GM23338 (cell line): ENCODE data around the gene BDH1. TPM values are rescaled to one million over a fixed set of nuclear protein-coding genes. Genes with fewer than 3 reads are reported as not detected.

Experiments used
- ATAC-seq: fragments of 200-7000 bp; cut with Tn5 transposase; 3 replicates; pipeline ENCODE4 v1.9.1; 2020
- DNase-seq: peaks from one replicate; pipeline ENCODE4 v3.0.0-alpha.2; 2015; ENCODE audit warnings: low spot score
- H2AFZ ChIP-seq: fragments of 200-600 bp; sonication (generic); 2 replicates; pipeline ENCODE4 v1.8.0; 2016; ENCODE audit warnings: antibody characterized with exemption, mild to moderate bottlenecking, moderate library complexity
- H3F3A ChIP-seq: fragments of 200-600 bp; sonication (generic); replicated peaks from 2 replicates; pipeline ENCODE4 v1.8.0; 2017; ENCODE audit warnings: antibody characterized with exemption, mixed run types, low read depth
- H3K27ac ChIP-seq: fragments of 200-600 bp; sonication (generic); 2 replicates; pipeline ENCODE4 v1.6.1; 2016; ENCODE audit warnings: low read depth
- H3K27me3 ChIP-seq: fragments of 200-600 bp; sonication (generic); 2 replicates; pipeline ENCODE4 v1.8.0; 2016; ENCODE audit warnings: mild to moderate bottlenecking, mixed run types, moderate library complexity; ENCODE audit not compliant: insufficient read depth
- H3K36me3 ChIP-seq: fragments of 200-600 bp; sonication (generic); 2 replicates; pipeline ENCODE4 v1.8.0; 2016; ENCODE audit warnings: mild to moderate bottlenecking; ENCODE audit not compliant: insufficient read depth
- H3K4me1 ChIP-seq: fragments of 200-600 bp; sonication (generic); 2 replicates; pipeline ENCODE4 v1.8.0; 2016; ENCODE audit warnings: mild to moderate bottlenecking, moderate library complexity; ENCODE audit not compliant: insufficient read depth
- H3K4me2 ChIP-seq: fragments of 200-600 bp; sonication (generic); 2 replicates; pipeline ENCODE4 v1.7.1; 2017; ENCODE audit warnings: mixed run types
- H3K4me3 ChIP-seq: fragments of 200-600 bp; sonication (generic); 2 replicates; pipeline ENCODE4 v1.6.1; 2016; ENCODE audit warnings: mixed run types
- H3K79me2 ChIP-seq: fragments of 200-600 bp; sonication (generic); replicated peaks from 2 replicates; pipeline ENCODE4 v1.8.0; 2017; ENCODE audit warnings: mild to moderate bottlenecking; ENCODE audit not compliant: insufficient read depth
- H3K9me2 ChIP-seq: fragments of 200-600 bp; sonication (generic); 2 replicates; pipeline ENCODE4 v1.8.0; 2017; ENCODE audit not compliant: insufficient read depth
- H4K20me1 ChIP-seq: fragments of 200-600 bp; sonication (generic); replicated peaks from 2 replicates; pipeline ENCODE4 v1.8.0; 2017; ENCODE audit warnings: mild to moderate bottlenecking; ENCODE audit not compliant: insufficient read depth
- H3K27ac Mint-ChIP-seq: 2 replicates; pipeline ENCODE4 v1.8.0; 2020; ENCODE audit warnings: inconsistent platforms, mild to moderate bottlenecking, moderate library complexity, mixed read lengths
- H3K27me3 Mint-ChIP-seq: 3 replicates; pipeline ENCODE4 v1.8.0; 2022; ENCODE audit warnings: low read depth, mild to moderate bottlenecking, moderate library complexity, mixed read lengths, inconsistent platforms; ENCODE audit not compliant: insufficient read depth, poor library complexity
- H3K36me3 Mint-ChIP-seq: 3 replicates; pipeline ENCODE4 v1.8.0; 2021; ENCODE audit warnings: low read depth, mild to moderate bottlenecking, inconsistent platforms, moderate library complexity, mixed read lengths
- H3K4me1 Mint-ChIP-seq: 3 replicates; pipeline ENCODE4 v1.8.0; 2020; ENCODE audit warnings: mild to moderate bottlenecking, inconsistent platforms, mixed read lengths
- H3K4me3 Mint-ChIP-seq: 3 replicates; pipeline ENCODE4 v1.8.0; 2021; ENCODE audit warnings: moderate library complexity, mild to moderate bottlenecking, inconsistent platforms, mixed read lengths
- H3K9me3 Mint-ChIP-seq: 3 replicates; pipeline ENCODE4 v1.8.0; 2020; ENCODE audit warnings: moderate library complexity, mild to moderate bottlenecking, inconsistent platforms, mixed read lengths
- CREB1 ChIP-seq: fragments of 250-450 bp; sonication (Bioruptor Pico); IDR thresholded peaks from 2 replicates; pipeline ENCODE4 v1.5.0; 2020; ENCODE audit warnings: low read depth, mild to moderate bottlenecking, moderate library complexity
- EZH2 ChIP-seq: fragments of 200-600 bp; sonication (generic); IDR thresholded peaks from one replicate; pipeline ENCODE4 v1.8.0; 2017; ENCODE audit warnings: antibody characterized with exemption, mild to moderate bottlenecking, low read depth; ENCODE audit not compliant: unreplicated experiment
- JUNB ChIP-seq: IDR thresholded peaks from one replicate; pipeline ENCODE4 v1.6.1; 2016; ENCODE audit warnings: antibody characterized with exemption; ENCODE audit not compliant: unreplicated experiment
- NANOG ChIP-seq: IDR thresholded peaks from 2 replicates; pipeline ENCODE4 v1.6.1; 2016; ENCODE audit warnings: antibody characterized with exemption, borderline replicate concordance
- POLR2AphosphoS5 ChIP-seq: IDR thresholded peaks from 2 replicates; pipeline ENCODE4 v1.6.1; 2016; ENCODE audit warnings: antibody characterized with exemption, low read depth
- STAT1 ChIP-seq: IDR thresholded peaks from one replicate; pipeline ENCODE4 v1.6.1; 2016; ENCODE audit warnings: antibody characterized with exemption; ENCODE audit not compliant: unreplicated experiment
- ZNF114 ChIP-seq: fragments of 250-450 bp; sonication (Bioruptor Pico); IDR thresholded peaks from 2 replicates; pipeline ENCODE4 v1.5.0; 2020; ENCODE audit warnings: mild to moderate bottlenecking, moderate library complexity
- ZNF331 ChIP-seq: fragments of 250-450 bp; sonication (Bioruptor Pico); IDR thresholded peaks from 2 replicates; pipeline ENCODE4 v1.5.0; 2020; ENCODE audit warnings: low read depth, mild to moderate bottlenecking, moderate library complexity
- polyA plus RNA-seq: library from polyadenylated mRNA; unstranded; fragments of >200 nt; fragmentation: Nextera tagmentation; extraction: Ambion mirVana; gene quantifications from 2 replicates; pipeline ENCODE4 v1.2.1, GENCODE V29; 2016
- total RNA-seq: library from RNA; depleted of rRNA; stranded (reverse); fragments of >200 nt; shearing (Covaris generic); gene quantifications from 2 replicates; pipeline ENCODE4 v1.2.3, GENCODE V29; 2014
- TF ChIP-seq, protein P1 (sequence below): IDR thresholded peaks from 2 replicates; pipeline ENCODE4 v1.6.1; 2016; ENCODE audit warnings: antibody characterized with exemption
- TF ChIP-seq, protein P2 (sequence below), 2 experiments: fragments of 200-600 bp in 1 of 2; sonication (generic) in 1 of 2; conservative IDR thresholded peaks; 2 replicates each; pipeline versions ENCODE4 v1.5.1 to v1.6.1; 2016 to 2017; ENCODE audit warnings: antibody characterized with exemption in 2 of 2, low read depth in 2 of 2, mild to moderate bottlenecking in 2 of 2, moderate library complexity in 1 of 2
- TF ChIP-seq, protein P3 (sequence below): IDR thresholded peaks from one replicate; pipeline ENCODE4 v1.6.1; 2018; ENCODE audit warnings: antibody characterized with exemption; ENCODE audit not compliant: unreplicated experiment

Gene BDH1
- total and polyA plus RNA-seq, 2 experiments from 2014 or later = 18.1 to 19.3 TPM

DNA sequence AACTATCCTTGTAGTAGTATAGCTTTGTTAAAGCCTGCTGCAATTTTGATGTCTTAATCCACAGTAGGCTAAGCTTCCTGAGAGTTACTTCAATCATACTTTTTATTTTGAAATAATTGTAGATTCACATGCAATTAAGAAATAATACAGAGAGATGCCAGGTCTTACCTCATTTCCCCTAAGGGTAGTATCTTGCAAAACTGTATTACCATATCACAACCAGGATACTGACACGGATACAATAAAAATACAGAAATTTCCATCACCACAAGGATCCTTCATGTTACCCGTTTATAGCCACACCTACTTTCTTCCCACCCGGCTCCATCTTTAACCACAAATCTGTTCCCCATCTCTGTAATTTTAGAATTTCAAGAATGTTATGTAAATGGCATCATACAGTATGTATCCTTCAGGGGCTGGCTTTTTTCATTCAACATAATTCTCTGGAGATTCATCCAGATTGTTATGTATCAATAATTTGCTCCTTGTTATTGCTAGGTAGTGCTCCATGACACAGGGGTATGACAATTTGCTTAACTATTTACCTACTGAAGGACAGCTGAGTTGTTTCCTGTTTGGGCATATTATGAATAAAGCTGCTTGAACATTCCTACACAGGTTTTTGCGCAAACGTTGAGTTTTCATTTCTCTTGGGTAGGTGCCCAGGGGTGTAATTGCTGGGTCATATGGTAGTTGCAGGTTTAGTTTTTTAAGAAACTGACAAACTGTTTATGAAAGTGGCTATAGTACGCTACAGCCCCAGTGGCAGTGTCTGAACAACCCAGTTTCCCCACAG lies 21.6 kb downstream of the BDH1 start (continued):
- TF ChIP-seq, protein P1, sequence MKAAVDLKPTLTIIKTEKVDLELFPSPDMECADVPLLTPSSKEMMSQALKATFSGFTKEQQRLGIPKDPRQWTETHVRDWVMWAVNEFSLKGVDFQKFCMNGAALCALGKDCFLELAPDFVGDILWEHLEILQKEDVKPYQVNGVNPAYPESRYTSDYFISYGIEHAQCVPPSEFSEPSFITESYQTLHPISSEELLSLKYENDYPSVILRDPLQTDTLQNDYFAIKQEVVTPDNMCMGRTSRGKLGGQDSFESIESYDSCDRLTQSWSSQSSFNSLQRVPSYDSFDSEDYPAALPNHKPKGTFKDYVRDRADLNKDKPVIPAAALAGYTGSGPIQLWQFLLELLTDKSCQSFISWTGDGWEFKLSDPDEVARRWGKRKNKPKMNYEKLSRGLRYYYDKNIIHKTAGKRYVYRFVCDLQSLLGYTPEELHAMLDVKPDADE = no peak
- TF ChIP-seq POLR2AphosphoS5 (no peak), JUNB (no peak), ZNF114 (CRISPR knock-in tag) (no peak)

DNA sequence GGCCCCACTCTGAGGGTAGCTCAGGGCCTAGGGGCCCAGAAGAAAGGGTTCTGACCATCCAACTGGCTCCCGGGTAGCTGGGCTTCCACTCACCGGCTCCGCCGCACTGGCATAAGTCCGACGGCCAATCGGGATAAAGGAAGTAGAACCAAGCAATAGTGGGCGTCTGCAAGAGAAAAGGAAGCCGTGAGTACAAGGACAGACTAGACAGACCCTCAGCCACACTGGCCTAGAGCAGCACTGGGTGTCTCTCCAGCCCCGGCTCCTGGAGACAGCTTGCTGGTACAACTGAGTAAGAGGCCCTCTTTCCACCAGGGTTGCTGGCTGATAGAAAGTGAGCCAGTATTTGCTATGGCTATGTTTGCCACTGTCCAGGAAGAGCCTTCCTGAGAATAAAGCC lies 22.4 kb downstream of the BDH1 start:
- H3K36me3 ChIP-seq = no peaks in the 10 kb centered on the region
- no peak overlapping the region for H3K27ac ChIP-seq
- no peaks in the 10 kb centered on the region for H3K9me3 Mint-ChIP-seq
- no peaks in the 10 kb centered on the region for H3K4me1 ChIP-seq
- DNase-seq = no peak
- peaks cover 3% of the 10 kb centered on the region; the same call in 1 of the 2 replicates for H4K20me1 ChIP-seq
- no peak overlapping the region for H3K4me3 Mint-ChIP-seq
- no peaks in the 10 kb centered on the region for H3K79me2 ChIP-seq
- no peak overlapping the region for H3K4me2 ChIP-seq
- no peaks in the 10 kb centered on the region for H3K27me3 Mint-ChIP-seq
- ATAC-seq = no peak
- no peaks in the 10 kb centered on the region for H3F3A ChIP-seq
- peaks cover 17% of the 10 kb centered on the region; the same call in 2 of the 3 replicates for H3K36me3 Mint-ChIP-seq
- H3K9me2 ChIP-seq = no peaks in the 10 kb centered on the region
- H3K4me1 Mint-ChIP-seq = no peaks in the 10 kb centered on the region; the same call in 2 of the 3 replicates
- no peak overlapping the region for H2AFZ ChIP-seq
- no peaks in the 10 kb centered on the region for H3K27me3 ChIP-seq
- H3K4me3 ChIP-seq = no peak overlapping the region
- no peak overlapping the region; the same call in 1 of the 2 replicates for H3K27ac Mint-ChIP-seq
- TF ChIP-seq, protein P1 = no peak
- TF ChIP-seq, protein P2, sequence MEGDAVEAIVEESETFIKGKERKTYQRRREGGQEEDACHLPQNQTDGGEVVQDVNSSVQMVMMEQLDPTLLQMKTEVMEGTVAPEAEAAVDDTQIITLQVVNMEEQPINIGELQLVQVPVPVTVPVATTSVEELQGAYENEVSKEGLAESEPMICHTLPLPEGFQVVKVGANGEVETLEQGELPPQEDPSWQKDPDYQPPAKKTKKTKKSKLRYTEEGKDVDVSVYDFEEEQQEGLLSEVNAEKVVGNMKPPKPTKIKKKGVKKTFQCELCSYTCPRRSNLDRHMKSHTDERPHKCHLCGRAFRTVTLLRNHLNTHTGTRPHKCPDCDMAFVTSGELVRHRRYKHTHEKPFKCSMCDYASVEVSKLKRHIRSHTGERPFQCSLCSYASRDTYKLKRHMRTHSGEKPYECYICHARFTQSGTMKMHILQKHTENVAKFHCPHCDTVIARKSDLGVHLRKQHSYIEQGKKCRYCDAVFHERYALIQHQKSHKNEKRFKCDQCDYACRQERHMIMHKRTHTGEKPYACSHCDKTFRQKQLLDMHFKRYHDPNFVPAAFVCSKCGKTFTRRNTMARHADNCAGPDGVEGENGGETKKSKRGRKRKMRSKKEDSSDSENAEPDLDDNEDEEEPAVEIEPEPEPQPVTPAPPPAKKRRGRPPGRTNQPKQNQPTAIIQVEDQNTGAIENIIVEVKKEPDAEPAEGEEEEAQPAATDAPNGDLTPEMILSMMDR (conservative IDR thresholded peaks at IDR 0.05; ENCODE audit: low read depth in 2 of 2) = no peak
- no peak for TF ChIP-seq NANOG
- TF ChIP-seq CREB1 (CRISPR knock-in tag) = no peak
- TF ChIP-seq, protein P3, sequence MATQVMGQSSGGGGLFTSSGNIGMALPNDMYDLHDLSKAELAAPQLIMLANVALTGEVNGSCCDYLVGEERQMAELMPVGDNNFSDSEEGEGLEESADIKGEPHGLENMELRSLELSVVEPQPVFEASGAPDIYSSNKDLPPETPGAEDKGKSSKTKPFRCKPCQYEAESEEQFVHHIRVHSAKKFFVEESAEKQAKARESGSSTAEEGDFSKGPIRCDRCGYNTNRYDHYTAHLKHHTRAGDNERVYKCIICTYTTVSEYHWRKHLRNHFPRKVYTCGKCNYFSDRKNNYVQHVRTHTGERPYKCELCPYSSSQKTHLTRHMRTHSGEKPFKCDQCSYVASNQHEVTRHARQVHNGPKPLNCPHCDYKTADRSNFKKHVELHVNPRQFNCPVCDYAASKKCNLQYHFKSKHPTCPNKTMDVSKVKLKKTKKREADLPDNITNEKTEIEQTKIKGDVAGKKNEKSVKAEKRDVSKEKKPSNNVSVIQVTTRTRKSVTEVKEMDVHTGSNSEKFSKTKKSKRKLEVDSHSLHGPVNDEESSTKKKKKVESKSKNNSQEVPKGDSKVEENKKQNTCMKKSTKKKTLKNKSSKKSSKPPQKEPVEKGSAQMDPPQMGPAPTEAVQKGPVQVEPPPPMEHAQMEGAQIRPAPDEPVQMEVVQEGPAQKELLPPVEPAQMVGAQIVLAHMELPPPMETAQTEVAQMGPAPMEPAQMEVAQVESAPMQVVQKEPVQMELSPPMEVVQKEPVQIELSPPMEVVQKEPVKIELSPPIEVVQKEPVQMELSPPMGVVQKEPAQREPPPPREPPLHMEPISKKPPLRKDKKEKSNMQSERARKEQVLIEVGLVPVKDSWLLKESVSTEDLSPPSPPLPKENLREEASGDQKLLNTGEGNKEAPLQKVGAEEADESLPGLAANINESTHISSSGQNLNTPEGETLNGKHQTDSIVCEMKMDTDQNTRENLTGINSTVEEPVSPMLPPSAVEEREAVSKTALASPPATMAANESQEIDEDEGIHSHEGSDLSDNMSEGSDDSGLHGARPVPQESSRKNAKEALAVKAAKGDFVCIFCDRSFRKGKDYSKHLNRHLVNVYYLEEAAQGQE = no peak
- TF ChIP-seq STAT1 = no peak
- no peak for TF ChIP-seq ZNF114 (CRISPR knock-in tag)
- TF ChIP-seq EZH2 = no peak
- TF ChIP-seq ZNF331 (CRISPR knock-in tag) = no peak
